NCI-H2196 treated with DMSO at 0.1 percent for 48 hours (cell line): ENCODE data around the gene RHBDL3.

ENCODE experiments used
- DNase-seq: peaks from one replicate; lab custom pipeline; 2025; ENCODE audit not compliant: unreplicated experiment; lab: John Stamatoyannopoulos, UW

The RHBDL3 gene

DNA sequence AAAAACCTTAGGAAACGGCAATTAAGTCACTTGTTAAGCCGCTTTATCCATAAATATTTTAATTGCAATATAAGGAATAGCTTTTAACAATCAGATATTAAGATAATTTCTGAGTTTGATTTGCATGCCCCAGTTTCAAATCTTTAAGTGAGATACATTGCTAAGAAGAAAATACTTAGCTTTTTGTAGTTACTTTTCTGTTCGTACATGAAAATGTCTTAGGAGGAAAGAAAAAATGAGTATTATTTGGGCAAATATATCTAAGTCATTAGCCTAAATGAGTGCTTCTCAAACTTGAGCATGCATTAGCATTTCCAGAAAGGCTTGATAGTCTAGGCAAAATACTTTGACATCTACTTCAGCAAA is 90.7 kb downstream of the RHBDL3 start:
- no peak for DNase-seq

DNA sequence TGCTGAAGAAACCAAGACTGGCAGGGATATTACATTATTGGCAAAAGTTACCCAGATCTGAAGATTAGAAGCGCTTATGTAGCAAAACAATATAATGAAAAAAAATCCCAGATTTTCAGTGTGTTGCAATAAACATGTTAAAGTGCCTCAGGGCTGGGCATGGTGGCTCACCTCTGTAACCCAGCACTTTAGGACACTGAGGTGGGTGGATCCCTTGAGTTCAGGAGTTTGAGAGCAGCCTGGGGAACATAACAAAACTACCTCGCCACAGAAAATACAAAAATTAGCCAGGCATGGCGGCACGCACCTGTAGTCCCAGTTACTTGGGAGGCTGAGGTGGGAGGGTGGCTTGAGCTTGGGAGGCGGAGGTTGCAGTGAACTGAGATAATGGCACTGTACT is 91.1 kb downstream of the RHBDL3 start:
- DNase-seq = no peak

DNA sequence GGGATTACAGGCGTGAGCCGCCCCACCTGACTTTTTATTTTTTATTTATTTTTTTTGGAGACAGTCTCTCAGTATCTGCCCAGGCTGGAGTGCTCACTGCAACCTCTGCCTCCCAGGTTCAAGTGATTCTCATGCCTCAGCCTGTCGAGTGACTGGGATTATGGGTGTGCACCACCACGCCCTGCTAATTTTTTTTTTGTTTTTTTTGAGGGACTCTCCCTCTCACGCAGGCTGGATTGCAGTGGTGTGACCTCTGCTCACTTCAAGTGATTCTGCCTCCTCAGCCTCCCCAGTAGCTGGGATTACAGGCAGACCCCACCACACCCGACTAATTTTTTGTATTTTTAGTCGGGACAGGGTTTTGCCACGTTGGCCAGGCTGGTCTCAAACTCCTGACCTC is 92.0 kb downstream of the RHBDL3 start:
- no peak for DNase-seq

DNA sequence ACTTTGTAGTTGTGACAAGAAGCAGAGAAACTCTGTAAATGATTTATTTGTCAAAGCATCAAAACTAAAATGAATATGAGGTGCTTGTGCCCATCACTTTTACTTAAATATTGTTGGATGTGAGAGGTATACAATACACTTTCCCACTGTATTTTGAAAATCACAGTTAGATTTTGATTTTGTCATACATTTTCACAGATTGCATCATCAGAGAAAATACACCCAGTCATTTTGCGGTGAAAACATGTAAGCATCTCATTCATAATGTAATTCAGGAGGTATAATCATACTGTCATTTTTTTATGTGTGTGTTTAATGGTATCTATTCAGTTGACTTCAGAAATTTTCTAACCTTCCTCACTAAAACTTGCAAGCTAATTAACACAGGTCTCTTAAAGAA is 95.6 kb downstream of the RHBDL3 start:
- DNase-seq = no peak

DNA sequence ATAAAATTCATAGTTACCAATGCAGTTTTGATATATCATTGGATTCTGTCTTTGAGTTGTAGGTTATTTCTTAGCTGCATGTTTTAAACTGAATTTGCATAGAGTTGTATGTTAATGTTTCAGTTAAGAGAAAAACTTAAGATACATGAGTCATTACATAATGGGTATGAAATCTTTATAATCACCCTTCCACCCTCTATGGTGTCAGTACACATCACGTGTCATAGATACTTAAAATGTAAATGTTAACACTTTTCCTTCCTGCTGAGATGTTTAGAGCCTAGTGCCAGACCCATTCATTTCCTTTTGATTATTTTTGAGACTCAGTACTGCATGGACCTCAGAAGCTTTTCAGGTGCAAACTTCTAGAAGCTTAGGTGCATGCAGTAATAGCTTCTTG is 104.8 kb downstream of the RHBDL3 start:
- no peak for DNase-seq
